GM13977 (cell line): ENCODE data around the gene PI4K2B.

ENCODE experiments used
- DNase-seq: peaks from one replicate; pipeline ENCODE4 v3.0.0; 2012; ENCODE audit warnings: low spot score
- in situ Hi-C: fragments of 300-500 bp; cut with MboI; formaldehyde crosslinking; loops from one replicate; pipeline ENCODE4 v1.12.0; 2022; ENCODE audit warnings: low sequenced_read_pairs, low pct_unique_long_range_greater_than_20kb, mixed read lengths, inconsistent platforms; ENCODE audit not compliant: unreplicated experiment
- TF ChIP-seq, protein P1 (sequence below): IDR thresholded peaks from 2 replicates; pipeline ENCODE4 v1.5.1; 2012; ENCODE audit warnings: mild to moderate bottlenecking, control low read depth; ENCODE audit not compliant: insufficient read depth; ENCODE audit errors: extremely low read depth, missing control alignments

PI4K2B gene

DNA sequence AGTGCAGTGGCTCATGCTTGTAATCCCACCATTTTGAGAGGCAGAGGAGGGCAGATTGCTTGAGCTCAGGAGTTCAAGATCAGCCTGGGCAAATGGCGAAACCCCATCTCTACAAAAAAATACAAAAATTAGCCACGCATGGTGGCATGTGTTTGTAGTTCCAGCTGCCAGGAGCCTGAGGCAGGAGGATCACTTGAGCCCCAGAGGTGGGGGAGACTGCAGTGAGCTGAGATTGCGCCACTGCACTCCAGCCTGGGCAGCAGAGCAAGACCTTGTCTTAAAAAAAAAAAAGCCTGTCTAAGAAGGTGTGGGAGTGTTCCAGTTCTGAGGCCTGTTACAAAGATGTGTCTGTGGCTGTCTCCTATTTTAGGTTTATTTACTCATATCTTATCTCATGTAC lies 38.0 kb downstream of the PI4K2B start:
- TF ChIP-seq, protein P1, sequence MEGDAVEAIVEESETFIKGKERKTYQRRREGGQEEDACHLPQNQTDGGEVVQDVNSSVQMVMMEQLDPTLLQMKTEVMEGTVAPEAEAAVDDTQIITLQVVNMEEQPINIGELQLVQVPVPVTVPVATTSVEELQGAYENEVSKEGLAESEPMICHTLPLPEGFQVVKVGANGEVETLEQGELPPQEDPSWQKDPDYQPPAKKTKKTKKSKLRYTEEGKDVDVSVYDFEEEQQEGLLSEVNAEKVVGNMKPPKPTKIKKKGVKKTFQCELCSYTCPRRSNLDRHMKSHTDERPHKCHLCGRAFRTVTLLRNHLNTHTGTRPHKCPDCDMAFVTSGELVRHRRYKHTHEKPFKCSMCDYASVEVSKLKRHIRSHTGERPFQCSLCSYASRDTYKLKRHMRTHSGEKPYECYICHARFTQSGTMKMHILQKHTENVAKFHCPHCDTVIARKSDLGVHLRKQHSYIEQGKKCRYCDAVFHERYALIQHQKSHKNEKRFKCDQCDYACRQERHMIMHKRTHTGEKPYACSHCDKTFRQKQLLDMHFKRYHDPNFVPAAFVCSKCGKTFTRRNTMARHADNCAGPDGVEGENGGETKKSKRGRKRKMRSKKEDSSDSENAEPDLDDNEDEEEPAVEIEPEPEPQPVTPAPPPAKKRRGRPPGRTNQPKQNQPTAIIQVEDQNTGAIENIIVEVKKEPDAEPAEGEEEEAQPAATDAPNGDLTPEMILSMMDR = no peak
- DNase-seq = no peak
- in situ Hi-C loops = no loop called here

- in situ Hi-C loops = no loop called here
- TF ChIP-seq, protein P1 = no peak
- no peak for DNase-seq
Observed at GRCh38 chr4:25280210-25280609, 46.4 kb downstream of the PI4K2B start.

GRCh38 chr4:25283948-25284347 lies 50.1 kb downstream of the PI4K2B start:
- in situ Hi-C loops = no loop called here
- TF ChIP-seq, protein P1 = no peak
- no peak for DNase-seq

DNA sequence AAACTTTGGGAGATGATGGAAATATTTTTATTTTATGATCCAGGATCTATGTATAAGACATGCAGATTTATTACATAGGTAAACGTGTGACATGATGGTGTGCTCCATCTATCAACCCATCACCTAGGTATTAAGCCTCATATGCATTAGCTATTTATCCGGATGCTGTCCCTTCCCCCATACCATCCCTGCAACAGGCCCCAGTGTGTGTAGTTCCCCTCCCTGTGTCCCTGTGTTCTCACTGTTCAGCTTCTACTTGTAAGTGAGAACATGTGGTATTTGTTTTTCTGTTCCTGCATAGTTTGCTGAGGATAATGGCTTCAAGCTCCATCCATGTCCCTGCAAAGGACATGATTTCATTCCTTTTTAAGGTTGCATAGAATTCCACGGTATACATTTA lies 50.6 kb downstream of the PI4K2B start:
- in situ Hi-C loops = no loop called here
- TF ChIP-seq, protein P1 = no peak

GRCh38 chr4:25290490-25291067 lies 56.7 kb downstream of the PI4K2B start:
- no peak for DNase-seq
- in situ Hi-C loops = no loop called here
- TF ChIP-seq, protein P1 = no peak

More for the DNA sequence above, 50.6 kb downstream of the PI4K2B start:
- no peak for DNase-seq

DNA sequence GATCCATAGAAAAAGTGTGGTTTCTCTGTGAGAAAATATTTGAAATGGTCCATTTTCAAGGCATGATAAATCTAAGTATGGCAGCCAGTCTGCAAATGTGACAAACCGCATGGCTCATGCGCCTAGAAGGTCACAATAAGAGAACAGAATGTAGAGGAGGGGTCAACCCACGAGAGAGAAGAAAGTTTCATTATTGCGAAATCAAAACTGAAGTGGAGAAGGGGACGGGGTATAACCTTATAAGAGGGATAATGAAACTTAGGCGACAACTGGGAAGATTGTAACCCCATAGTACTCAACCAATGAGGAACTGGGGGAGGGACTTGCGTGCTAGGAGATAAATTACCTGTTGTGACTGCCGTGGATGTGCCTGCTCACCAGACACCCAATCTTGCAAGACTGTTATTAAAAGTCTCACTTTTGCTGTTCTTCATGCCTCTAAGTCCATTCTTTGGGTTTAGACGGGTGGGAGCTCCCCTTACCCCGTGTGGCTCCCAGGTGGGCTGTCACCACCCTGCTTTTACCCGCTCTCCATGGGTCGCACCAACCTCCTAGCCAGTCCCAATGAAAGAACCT lies 57.4 kb downstream of the PI4K2B start:
- no peak for DNase-seq
- TF ChIP-seq, protein P1 = no peak
- in situ Hi-C loops = no loop called here
